ENCODE measurements around the gene TLN1.

TLN1 gene

DNA sequence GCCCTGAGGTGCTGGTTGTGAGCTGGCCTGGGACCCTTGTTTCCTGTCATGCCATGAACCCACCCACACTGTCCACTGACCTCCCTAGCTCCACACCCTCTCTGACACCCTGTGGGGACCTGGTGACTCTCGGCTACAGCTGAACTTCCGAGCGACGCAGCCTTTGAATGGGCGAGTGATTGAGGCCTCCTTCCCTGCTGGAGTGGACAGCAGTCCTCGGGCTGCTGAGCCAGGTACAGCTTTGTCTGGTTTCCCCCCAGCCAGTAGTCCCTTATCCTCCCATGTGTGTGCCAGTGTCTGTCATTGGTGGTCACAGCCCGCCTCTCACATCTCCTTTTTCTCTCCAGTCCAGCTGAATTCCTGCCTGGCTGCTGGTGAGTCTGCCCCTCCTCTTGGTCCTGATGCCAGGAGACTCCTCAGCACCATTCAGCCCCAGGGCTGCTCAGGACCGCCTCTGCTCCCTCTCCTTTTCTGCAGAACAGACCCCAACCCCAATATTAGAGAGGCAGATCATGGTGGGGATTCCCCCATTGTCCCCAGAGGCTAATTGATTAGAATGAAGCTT lies 52.1 kb downstream of the TLN1 start:
- Mint-ChIP-seq H3K36me3 (no peaks in the 10 kb centered on the region), H3K4me3 (no peak overlapping the region), H3K27me3 (peaks cover 3% of the 10 kb centered on the region), H3K4me1 (peaks cover 38% of the 10 kb centered on the region), H3K27ac (peak overlapping the region; percentile 71), H3K9me3 (no peaks in the 10 kb centered on the region)
- ATAC-seq, result no peak

DNA sequence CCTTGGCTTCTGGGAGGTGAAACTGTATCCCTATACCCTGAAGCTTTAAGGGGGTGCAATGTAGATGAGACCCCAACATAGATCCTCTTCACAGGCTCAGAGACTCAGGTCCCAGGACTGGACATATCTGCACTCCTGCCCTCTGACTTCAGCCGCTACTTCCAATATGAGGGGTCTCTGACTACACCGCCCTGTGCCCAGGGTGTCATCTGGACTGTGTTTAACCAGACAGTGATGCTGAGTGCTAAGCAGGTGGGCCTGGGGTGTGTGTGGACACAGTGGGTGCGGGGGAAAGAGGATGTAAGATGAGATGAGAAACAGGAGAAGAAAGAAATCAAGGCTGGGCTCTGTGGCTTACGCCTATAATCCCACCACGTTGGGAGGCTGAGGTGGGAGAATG lies 52.9 kb downstream of the TLN1 start:
- Mint-ChIP-seq H3K4me3 (no peak overlapping the region), H3K9me3 (no peaks in the 10 kb centered on the region), H3K27me3 (peaks cover 10% of the 10 kb centered on the region), H3K4me1 (peaks cover 46% of the 10 kb centered on the region), H3K27ac (peak overlapping the region; percentile 26), H3K36me3 (no peaks in the 10 kb centered on the region)
- no peak for ATAC-seq

DNA sequence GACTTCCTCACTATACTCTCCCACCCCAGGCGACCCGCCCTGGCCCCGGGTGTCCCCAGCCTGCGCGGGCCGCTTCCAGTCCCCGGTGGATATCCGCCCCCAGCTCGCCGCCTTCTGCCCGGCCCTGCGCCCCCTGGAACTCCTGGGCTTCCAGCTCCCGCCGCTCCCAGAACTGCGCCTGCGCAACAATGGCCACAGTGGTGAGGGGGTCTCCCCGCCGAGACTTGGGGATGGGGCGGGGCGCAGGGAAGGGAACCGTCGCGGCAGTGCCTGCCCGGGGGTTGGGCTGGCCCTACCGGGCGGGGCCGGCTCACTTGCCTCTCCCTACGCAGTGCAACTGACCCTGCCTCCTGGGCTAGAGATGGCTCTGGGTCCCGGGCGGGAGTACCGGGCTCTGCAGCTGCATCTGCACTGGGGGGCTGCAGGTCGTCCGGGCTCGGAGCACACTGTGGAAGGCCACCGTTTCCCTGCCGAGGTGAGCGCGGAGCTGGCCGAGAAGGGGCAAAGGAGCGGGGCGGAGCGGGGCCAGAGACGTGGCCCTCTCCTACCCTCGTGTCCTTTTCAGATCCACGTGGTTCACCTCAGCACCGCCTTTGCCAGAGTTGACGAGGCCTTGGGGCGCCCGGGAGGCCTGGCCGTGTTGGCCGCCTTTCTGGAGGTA lies 56.1 kb downstream of the TLN1 start:
- peak overlapping the region; percentile 63 for H3K4me3 Mint-ChIP-seq
- H3K9me3 Mint-ChIP-seq, result no peaks in the 10 kb centered on the region
- peak; percentile 57 for ATAC-seq
- H3K27me3 Mint-ChIP-seq, result peaks cover 13% of the 10 kb centered on the region
- no peak overlapping the region for H3K27ac Mint-ChIP-seq
- peaks cover 34% of the 10 kb centered on the region for H3K4me1 Mint-ChIP-seq
- H3K36me3 Mint-ChIP-seq, result no peaks in the 10 kb centered on the region

DNA sequence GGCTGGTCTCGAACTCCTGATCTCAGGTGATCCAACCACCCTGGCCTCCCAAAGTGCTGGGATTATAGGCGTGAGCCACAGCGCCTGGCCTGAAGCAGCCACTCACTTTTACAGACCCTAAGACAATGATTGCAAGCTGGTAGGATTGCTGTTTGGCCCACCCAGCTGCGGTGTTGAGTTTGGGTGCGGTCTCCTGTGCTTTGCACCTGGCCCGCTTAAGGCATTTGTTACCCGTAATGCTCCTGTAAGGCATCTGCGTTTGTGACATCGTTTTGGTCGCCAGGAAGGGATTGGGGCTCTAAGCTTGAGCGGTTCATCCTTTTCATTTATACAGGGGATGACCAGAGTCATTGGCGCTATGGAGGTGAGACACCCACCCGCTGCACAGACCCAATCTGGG lies 56.8 kb downstream of the TLN1 start:
- H3K27ac Mint-ChIP-seq, result no peak overlapping the region

DNA sequence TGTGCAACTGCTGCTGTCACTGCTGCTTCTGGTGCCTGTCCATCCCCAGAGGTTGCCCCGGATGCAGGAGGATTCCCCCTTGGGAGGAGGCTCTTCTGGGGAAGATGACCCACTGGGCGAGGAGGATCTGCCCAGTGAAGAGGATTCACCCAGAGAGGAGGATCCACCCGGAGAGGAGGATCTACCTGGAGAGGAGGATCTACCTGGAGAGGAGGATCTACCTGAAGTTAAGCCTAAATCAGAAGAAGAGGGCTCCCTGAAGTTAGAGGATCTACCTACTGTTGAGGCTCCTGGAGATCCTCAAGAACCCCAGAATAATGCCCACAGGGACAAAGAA lies 58.0 kb downstream of the TLN1 start:
- Mint-ChIP-seq H3K4me1 (peaks cover 17% of the 10 kb centered on the region), H3K27ac (peak overlapping the region; percentile 5), H3K4me3 (no peak overlapping the region), H3K27me3 (peaks cover 13% of the 10 kb centered on the region), H3K36me3 (no peaks in the 10 kb centered on the region), H3K9me3 (no peaks in the 10 kb centered on the region)
- no peak for ATAC-seq

More for the DNA sequence above, 56.8 kb downstream of the TLN1 start:
- no peaks in the 10 kb centered on the region for H3K9me3 Mint-ChIP-seq
- no peaks in the 10 kb centered on the region for H3K36me3 Mint-ChIP-seq
- peak overlapping the region; percentile 63 for H3K4me3 Mint-ChIP-seq
- H3K4me1 Mint-ChIP-seq, result peaks cover 27% of the 10 kb centered on the region
- H3K27me3 Mint-ChIP-seq, result peaks cover 13% of the 10 kb centered on the region
- no peak for ATAC-seq

DNA sequence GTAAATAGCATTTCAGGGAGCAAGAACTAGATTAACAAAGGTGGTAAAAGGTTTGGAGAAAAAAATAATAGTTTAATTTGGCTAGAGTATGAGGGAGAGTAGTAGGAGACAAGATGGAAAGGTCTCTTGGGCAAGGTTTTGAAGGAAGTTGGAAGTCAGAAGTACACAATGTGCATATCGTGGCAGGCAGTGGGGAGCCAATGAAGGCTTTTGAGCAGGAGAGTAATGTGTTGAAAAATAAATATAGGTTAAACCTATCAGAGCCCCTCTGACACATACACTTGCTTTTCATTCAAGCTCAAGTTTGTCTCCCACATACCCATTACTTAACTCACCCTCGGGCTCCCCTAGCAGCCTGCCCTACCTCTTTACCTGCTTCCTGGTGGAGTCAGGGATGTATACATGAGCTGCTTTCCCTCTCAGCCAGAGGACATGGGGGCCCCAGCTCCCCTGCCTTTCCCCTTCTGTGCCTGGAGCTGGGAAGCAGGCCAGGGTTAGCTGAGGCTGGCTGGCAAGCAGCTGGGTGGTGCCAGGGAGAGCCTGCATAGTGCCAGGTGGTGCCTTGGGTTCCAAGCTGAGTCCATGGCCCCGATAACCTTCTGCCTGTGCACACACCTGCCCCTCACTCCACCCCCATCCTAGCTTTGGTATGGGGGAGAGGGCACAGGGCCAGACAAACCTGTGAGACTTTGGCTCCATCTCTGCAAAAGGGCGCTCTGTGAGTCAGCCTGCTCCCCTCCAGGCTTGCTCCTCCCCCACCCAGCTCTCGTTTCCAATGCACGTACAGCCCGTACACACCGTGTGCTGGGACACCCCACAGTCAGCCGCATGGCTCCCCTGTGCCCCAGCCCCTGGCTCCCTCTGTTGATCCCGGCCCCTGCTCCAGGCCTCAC lies 58.6 kb downstream of the TLN1 start, which contains the start of gene CA9:
TSS of gene CA9 (plus strand) at position 797 of the 893 bp plus-strand sequence. CDS start at position 829, 32 bp downstream.
- ATAC-seq, result no peak
- Mint-ChIP-seq H3K4me1 (peaks cover 15% of the 10 kb centered on the region), H3K27me3 (peaks cover 13% of the 10 kb centered on the region), H3K36me3 (no peaks in the 10 kb centered on the region), H3K4me3 (peak within 1 kb of the TSS; percentile 29), H3K9me3 (no peaks in the 10 kb centered on the region), H3K27ac (peak within 1 kb of the TSS; percentile 5)

DNA sequence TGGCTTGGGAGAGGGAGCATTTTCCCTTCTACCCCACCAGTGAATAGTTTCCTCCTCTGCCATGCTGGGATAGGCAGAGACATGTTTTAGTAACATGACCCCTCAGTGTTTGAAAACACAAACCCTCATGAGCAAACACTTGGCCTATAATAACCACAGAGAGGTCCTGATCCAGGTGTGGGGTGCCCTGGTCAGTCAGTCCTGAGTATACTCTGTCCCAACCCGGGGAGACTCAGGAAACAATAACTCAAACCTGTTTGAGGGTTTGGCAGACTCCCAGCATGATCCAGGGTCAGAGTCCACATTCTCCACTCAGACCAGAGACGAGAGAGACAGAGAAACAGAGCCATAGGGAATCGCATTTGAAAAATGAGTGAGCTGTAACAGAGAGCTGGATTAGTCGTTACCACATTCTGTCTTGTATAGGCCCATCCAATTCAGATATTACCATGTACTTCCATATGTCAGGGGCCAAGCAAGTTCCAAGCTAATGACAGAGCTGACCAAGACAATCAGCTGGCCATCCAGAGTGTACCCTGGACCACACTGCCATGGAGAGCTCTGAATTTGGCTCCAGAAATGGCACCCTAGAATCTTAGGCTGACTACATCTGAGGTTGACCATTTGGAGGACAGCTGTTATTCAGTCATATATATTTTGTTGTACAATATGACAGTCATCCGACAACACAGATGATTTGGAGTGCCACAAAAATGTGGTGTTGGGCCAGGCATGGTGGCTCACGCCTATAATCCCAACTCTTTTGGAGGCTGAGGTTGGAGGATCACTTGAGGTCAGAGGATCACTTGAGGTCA lies 62.5 kb downstream of the TLN1 start:
- H3K36me3 Mint-ChIP-seq, result no peaks in the 10 kb centered on the region
- H3K4me3 Mint-ChIP-seq, result no peak overlapping the region
- no peaks in the 10 kb centered on the region for H3K9me3 Mint-ChIP-seq
- ATAC-seq, result no peak
- H3K27me3 Mint-ChIP-seq, result peaks cover 7% of the 10 kb centered on the region
- H3K27ac Mint-ChIP-seq, result no peak overlapping the region
- H3K4me1 Mint-ChIP-seq, result peaks cover 24% of the 10 kb centered on the region

DNA sequence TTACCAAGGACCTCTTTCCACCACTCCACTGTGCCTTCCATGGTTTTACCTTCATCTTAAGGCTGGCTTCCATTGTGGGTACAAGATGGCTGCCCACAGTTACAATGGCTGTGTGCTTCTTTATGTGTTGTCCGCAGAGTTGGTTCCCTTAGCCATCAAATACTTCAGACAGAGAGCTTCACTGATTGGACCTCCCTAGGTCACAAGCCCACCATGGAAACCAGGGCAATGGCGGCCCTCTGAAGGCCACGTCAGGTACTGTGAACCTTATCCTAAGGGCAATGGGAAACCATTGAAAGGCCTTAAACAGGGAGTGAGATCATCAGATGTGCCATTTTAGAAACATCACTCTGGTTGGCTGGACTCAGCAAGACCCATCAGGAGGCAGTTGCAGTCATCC lies 64.1 kb downstream of the TLN1 start:
- Mint-ChIP-seq H3K36me3 (no peaks in the 10 kb centered on the region), H3K9me3 (no peaks in the 10 kb centered on the region), H3K27ac (no peak overlapping the region), H3K4me3 (no peak overlapping the region), H3K4me1 (peaks cover 19% of the 10 kb centered on the region), H3K27me3 (no peaks in the 10 kb centered on the region)
- no peak for ATAC-seq

DNA sequence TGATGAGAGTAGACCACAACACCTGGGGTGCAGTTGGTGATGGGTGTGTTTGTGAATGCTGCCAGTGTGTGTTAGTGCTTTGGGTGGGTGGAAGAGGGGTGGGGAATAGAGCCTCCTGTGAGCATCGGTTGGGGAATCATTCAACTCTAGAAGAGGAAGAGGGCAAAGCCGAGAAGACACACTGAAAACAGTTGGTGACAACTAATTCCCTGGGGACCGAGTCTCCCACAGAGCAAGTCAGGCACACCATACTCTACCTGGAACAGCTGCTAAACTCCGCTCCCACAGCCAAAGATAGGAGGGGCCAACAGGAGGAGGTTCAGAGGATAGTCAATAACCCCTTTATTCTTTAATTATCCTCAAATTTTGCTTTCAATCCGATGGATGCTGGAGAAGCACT lies 65.4 kb downstream of the TLN1 start:
- ATAC-seq, result peak; percentile 56
- no peak overlapping the region for H3K4me3 Mint-ChIP-seq
- H3K27ac Mint-ChIP-seq, result no peak overlapping the region
- no peaks in the 10 kb centered on the region for H3K9me3 Mint-ChIP-seq
- H3K36me3 Mint-ChIP-seq, result no peaks in the 10 kb centered on the region
- no peaks in the 10 kb centered on the region for H3K27me3 Mint-ChIP-seq
- peaks cover 33% of the 10 kb centered on the region for H3K4me1 Mint-ChIP-seq

DNA sequence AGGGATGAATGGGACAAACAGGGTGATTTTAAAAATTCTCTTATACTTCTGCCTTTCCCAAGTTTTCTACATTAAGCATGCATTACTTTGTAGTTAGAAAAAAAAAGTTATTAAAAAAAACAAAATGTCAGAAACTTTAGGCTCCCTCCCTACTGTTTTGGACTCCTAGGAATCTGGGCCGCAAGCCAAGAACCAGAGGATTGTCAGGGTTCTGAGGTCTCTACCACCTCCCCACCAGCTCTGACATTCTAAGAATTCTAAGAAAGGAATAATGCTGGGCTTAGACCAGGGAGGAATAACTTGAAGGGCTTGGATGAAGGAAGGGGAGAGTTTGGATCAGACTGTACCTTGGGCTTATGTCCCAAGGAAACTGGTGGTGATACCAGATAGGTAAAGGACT lies 66.0 kb downstream of the TLN1 start:
- Mint-ChIP-seq H3K27me3 (no peaks in the 10 kb centered on the region), H3K9me3 (no peaks in the 10 kb centered on the region), H3K27ac (no peak overlapping the region), H3K36me3 (peaks cover 2% of the 10 kb centered on the region), H3K4me3 (no peak overlapping the region), H3K4me1 (peaks cover 35% of the 10 kb centered on the region)
- no peak for ATAC-seq

DNA sequence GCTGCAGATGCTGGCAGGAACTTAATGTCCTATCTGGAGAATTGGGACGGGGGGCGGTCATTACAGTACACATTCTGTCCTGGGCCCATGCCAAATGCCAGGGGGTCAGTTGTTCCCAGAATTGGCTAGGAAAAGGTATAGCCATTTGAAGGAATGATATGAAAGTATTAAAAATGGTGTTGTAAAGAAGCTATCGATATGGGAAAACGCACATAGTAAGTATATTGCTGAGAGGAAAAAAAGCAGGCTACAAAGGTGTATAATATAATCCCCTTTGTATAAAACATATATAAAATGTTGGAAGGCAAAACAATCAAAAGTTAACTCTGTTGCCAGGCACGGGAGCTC lies 66.5 kb downstream of the TLN1 start:
- no peaks in the 10 kb centered on the region for H3K9me3 Mint-ChIP-seq
- H3K4me3 Mint-ChIP-seq, result peak overlapping the region; percentile 82
- ATAC-seq, result no peak
- H3K27me3 Mint-ChIP-seq, result no peaks in the 10 kb centered on the region
- peaks cover 41% of the 10 kb centered on the region for H3K4me1 Mint-ChIP-seq
- peak overlapping the region; percentile 77 for H3K27ac Mint-ChIP-seq
- H3K36me3 Mint-ChIP-seq, result peaks cover 8% of the 10 kb centered on the region

DNA sequence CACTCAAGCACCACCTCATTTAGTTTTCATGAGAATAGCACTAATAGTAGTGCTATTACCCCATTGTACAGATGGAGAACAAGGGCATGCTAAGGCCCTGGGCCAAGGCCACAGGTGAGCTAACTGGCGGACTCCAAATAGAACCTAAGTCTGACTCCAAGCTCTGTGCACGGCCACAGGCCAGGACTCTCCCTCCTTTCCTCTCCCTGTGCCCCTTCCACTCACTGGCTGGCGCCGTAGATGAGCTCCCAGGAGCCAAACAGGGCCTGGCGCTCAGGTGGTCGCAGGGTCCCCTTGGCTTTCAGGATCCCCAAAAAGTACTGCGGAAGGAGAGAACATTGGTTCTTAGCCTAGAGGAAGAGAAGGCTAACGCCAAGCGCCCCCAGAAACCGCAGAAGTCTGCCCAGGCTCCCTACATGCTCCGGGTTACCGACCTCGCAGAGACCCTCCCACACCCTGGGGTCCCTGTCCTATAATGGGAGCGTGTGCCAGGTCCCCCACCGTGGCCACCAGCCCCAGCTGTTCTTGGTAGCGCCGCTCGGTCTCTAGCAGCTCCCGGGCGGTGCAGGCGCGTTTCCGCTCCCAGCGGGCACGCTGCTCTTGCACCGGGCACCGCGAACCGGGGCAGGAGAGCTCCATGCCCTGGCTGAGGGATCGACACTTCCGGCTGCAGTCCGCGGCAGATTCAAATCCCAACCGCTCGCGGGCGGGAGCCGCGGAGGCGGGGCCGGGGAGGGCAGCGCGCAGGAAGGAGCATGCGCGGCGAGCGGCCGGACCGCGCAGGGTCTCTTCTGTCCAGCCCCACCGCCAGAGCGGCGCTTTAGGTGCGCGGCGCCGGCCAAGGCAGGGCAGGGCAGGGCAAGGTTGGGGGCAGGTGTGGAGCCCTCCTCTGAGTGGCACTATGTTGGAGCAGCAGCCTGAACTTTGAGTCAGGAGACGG lies 67.2 kb downstream of the TLN1 start, which contains the start of gene ARHGEF39:
TSS of gene ARHGEF39 (minus strand) at position 665 of the 940 bp plus-strand sequence. CDS start at position 639, 26 bp downstream.
- peak within 1 kb of the TSS; percentile 77 for H3K27ac Mint-ChIP-seq
- peak; percentile 79 for ATAC-seq
- H3K4me3 Mint-ChIP-seq, result peak within 1 kb of the TSS; percentile 82
- H3K36me3 Mint-ChIP-seq, result peaks cover 13% of the 10 kb centered on the region
- peaks cover 48% of the 10 kb centered on the region for H3K4me1 Mint-ChIP-seq
- no peaks in the 10 kb centered on the region for H3K27me3 Mint-ChIP-seq
- H3K9me3 Mint-ChIP-seq, result no peaks in the 10 kb centered on the region

DNA sequence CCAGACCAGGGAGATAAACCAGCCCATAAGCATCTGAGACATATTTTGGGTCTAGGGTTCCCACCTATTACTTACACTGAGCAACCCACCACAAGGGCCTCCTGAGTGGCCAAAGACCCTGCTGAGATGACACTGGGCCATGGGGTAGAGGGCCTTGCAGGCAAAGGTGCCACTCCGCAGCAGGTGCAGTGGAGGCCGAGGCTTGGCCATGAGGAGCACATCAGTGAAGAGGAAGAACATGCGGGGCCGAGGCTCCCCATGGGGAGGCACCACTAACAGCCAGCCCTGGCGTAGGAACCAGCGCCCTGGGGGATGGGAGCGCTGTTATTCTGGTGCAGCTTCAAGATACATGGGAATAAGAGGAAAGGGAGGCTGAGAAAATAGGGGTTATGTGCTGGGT lies 69.6 kb downstream of the TLN1 start:
- peaks cover 66% of the 10 kb centered on the region for H3K4me1 Mint-ChIP-seq
- H3K27ac Mint-ChIP-seq, result peak overlapping the region; percentile 16
- H3K9me3 Mint-ChIP-seq, result no peaks in the 10 kb centered on the region
- H3K4me3 Mint-ChIP-seq, result no peak overlapping the region
- H3K36me3 Mint-ChIP-seq, result peaks cover 22% of the 10 kb centered on the region
- H3K27me3 Mint-ChIP-seq, result no peaks in the 10 kb centered on the region
- ATAC-seq, result no peak

DNA sequence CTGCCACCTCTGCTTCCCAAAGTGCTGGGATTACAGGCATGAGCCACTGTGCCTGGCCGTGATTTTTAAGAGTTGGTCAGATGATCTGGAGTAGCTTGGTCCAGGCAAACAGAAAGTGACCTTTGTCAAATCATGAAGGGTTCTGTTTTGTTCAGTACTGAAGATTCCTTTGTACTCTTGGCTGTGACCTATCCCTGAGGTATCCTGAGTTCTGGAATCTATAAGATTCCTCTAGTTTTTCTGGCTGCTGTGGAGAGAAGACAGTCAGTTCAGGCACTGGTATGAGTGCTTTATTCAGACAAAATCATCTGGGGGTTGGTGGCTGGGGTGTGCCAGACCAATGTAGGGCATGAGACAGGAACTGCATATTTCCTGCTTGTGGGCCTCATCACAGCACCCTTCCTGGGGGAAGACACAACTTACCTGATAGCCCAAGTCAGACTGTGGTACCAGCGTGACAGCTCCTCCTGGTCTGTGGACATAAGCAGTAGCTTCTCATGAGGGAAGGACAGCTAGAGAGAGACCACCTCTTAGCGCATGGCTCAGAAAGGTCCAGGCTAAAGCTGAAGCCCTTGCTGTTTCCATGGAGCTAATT lies 70.1 kb downstream of the TLN1 start:
- Mint-ChIP-seq H3K36me3 (peaks cover 22% of the 10 kb centered on the region), H3K4me3 (no peak overlapping the region), H3K9me3 (no peaks in the 10 kb centered on the region), H3K27me3 (no peaks in the 10 kb centered on the region), H3K4me1 (peaks cover 71% of the 10 kb centered on the region), H3K27ac (peak overlapping the region; percentile 16)
- no peak for ATAC-seq

All from stimulated activated memory B cell treated with anti-CD40 and anti-IgM and Interleukin-4, amounts not matched to agents 10 μg/mL and 1 μg/mL and 100 μg/mL, for 72 hours (primary cell).